Stimulated activated CD4-positive, alpha-beta T cell treated with anti-CD3 and anti-CD28 coated beads, Interleukin-15, amount 100 ng/mL, for 24 hours (primary cell): Measurements from ENCODE around the gene TMEM179B.
A peak's percentile ranks its signal among the peaks of the same experiment; 100 is the strongest.
"Not testable (repeated sequence)": the region's sequence is repeated elsewhere in the genome, so short reads cannot be mapped to it uniquely, and the experiment has no call there.

Experiments
- DNase-seq: peaks from one replicate; pipeline ENCODE4 v3.0.0-alpha.2; 2020

Gene TMEM179B

GRCh38 chr11:62787005-62787759 lies at the start of gene TMEM179B:
TMEM179B (plus strand) TSS chr11:62787402; CDS start chr11:62787432, 30 bp downstream.
- peak; percentile 99 for DNase-seq

- DNase-seq = no peak
Observed at GRCh38 chr11:62747475-62748160, 39.6 kb upstream of the TMEM179B start.

- not testable (repeated sequence) for DNase-seq
Observed at GRCh38 chr11:62749931-62750330, 37.3 kb upstream of the TMEM179B start.

GRCh38 chr11:62752177-62752785 lies 34.9 kb upstream of the TMEM179B start:
- DNase-seq = no peak

- DNase-seq = no peak
Observed at GRCh38 chr11:62752994-62753735, 34.0 kb upstream of the TMEM179B start.

- DNase-seq = peak; percentile 97
Observed at GRCh38 chr11:62753736-62754603, 33.2 kb upstream of the TMEM179B start, which contains the start of gene ZBTB3. ZBTB3 (minus strand) TSS chr11:62754160; CDS start chr11:62753664, 496 bp downstream.

GRCh38 chr11:62755086-62755615 lies 32.1 kb upstream of the TMEM179B start:
- no peak for DNase-seq

GRCh38 chr11:62757846-62758788 lies 29.1 kb upstream of the TMEM179B start:
- DNase-seq = no peak

- peak; percentile 33 for DNase-seq
Observed at GRCh38 chr11:62760867-62761227, 26.4 kb upstream of the TMEM179B start.

GRCh38 chr11:62770778-62771143 lies 16.4 kb upstream of the TMEM179B start:
- peak; percentile 38 for DNase-seq

GRCh38 chr11:62771144-62772021 lies 15.8 kb upstream of the TMEM179B start, which contains the start of gene TAF6L:
TAF6L (plus strand) TSS chr11:62771396; CDS start chr11:62775784, 4,388 bp downstream.
- DNase-seq = peak; percentile 98

GRCh38 chr11:62774407-62774806 lies 12.8 kb upstream of the TMEM179B start:
- no peak for DNase-seq

- no peak for DNase-seq
Observed at GRCh38 chr11:62775646-62776045, 11.6 kb upstream of the TMEM179B start.

GRCh38 chr11:62777389-62777788 lies 9.8 kb upstream of the TMEM179B start:
- no peak for DNase-seq

GRCh38 chr11:62778441-62778840 lies 8.8 kb upstream of the TMEM179B start:
- DNase-seq = no peak

- DNase-seq = no peak
Observed at GRCh38 chr11:62782753-62783152, 4.4 kb upstream of the TMEM179B start.

GRCh38 chr11:62786318-62787004 lies 741 bp upstream of the TMEM179B start:
- DNase-seq = peak; percentile 90

- DNase-seq = no peak
Observed at GRCh38 chr11:62788991-62789390, 1.8 kb downstream of the TMEM179B start.

GRCh38 chr11:62789576-62789975 lies 2.4 kb downstream of the TMEM179B start:
- DNase-seq = no peak
